ENCODE data around the gene CA9. TPM values are rescaled to one million over a fixed set of nuclear protein-coding genes. Genes with fewer than 3 reads are reported as not detected.

The CA9 gene
- total RNA-seq, 1 experiment from 2014 or later = 1.0 TPM

- TF ChIP-seq HMGXB4 (CRISPR knock-in tag; IDR thresholded peaks at IDR 0.05) (no peak), NFE2L1 (CRISPR knock-in tag; IDR thresholded peaks at IDR 0.05) (no peak)
These were observed 38.0 kb downstream of the CA9 start (continued) for GRCh38 chr9:35711501-35712428.

DNA sequence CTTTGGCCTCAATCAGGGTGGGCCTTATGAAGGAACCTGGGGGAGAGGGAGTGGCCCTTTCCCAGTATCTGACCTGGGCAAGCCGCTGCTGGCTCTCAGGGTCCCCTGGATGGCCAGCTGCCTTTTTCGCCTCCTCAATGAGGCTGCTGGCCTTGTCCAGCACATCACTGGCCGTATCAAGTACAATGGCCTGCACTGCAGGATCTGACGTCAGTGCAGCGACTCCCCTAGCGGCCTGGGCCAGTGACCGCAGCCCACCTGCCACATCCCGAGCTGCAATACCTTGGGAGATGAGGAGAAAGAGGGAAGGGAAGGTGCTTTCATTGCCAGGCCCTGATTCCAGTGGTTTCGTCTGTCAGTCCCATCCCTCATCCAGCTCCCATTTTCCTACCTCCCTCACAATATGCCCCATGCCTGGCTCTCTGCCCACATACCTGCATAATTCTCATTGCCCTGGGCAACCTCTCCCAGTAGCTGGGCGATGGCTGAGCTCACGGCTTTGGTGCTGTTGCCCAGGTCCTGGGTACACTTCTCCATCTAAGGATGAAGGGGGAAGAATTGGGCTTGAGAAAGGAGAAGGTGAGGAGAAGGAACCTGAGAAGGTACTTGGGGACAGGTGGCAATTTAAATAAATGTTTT is 39.2 kb downstream of the CA9 start:
- ChIA-PET CTCF (interaction anchor here (0.7 to 4.1 kb wide), 14 partner anchors 13 to 102 kb away, joined by 3 to 29 read pairs (median 4); partner anchors contain the start of genes ARHGEF39, CREB3 and TLN1), POLR2A (interaction anchor here (0.6 kb wide), 1 partner anchor 23 kb away, joined by 3 read pairs; no protein-coding TSS in a partner anchor)
- H3K4me3 Mint-ChIP-seq = no peak overlapping the region
- H3K36me3 Mint-ChIP-seq = peaks cover 83% of the 10 kb centered on the region
- peak; percentile 35 for DNase-seq (ENCODE audit: low spot score)
- 0 out of 2 replicates have a peak overlapping the region, but pooled peaks have one; percentile 32 for H3K27ac Mint-ChIP-seq
- TF ChIP-seq, protein P1, sequence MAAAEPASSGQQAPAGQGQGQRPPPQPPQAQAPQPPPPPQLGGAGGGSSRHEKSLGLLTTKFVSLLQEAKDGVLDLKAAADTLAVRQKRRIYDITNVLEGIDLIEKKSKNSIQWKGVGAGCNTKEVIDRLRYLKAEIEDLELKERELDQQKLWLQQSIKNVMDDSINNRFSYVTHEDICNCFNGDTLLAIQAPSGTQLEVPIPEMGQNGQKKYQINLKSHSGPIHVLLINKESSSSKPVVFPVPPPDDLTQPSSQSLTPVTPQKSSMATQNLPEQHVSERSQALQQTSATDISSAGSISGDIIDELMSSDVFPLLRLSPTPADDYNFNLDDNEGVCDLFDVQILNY (CRISPR knock-in tag; IDR thresholded peaks at IDR 0.05) = no peak
- TF ChIP-seq CTCF (IDR thresholded peaks at IDR 0.05) = 0 out of 2 replicates have a peak, but pooled peaks have one; percentile 20
- no peaks in the 10 kb centered on the region for H3K4me1 Mint-ChIP-seq
- no peak for ATAC-seq
- H3K27me3 Mint-ChIP-seq (ENCODE audit: low read depth) = no peaks in the 10 kb centered on the region
- no peaks in the 10 kb centered on the region for H3K9me3 Mint-ChIP-seq

DNA sequence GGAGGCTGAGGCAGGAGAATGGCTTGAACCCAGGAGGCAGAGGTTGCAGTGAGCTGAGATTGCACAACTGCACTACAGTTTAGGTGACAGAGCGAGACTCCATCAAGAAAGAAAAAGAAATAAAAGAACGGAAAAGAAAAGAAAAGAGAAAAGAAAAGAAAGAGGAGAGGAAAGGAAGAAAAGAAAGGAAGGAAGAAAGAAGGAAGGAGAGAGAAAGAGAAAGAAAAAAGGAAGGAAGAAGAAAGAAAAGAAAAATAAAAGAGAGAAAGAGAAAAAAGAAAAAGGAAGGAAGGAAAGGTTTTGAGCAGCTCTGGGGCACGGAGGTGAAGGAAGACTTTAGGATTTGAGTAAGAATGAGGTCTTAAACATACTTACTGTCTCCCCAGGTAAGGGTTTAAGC is 39.9 kb downstream of the CA9 start:
- Mint-ChIP-seq H3K4me1 (no peaks in the 10 kb centered on the region), H3K27me3 (ENCODE audit: low read depth) (no peaks in the 10 kb centered on the region), H3K4me3 (no peak overlapping the region), H3K36me3 (peaks cover 83% of the 10 kb centered on the region), H3K27ac (no peak overlapping the region), H3K9me3 (no peaks in the 10 kb centered on the region)
- ChIA-PET CTCF (interaction anchor here (0.8 to 4.1 kb wide), 8 partner anchors 14 to 66 kb away, joined by 3 to 29 read pairs (median 6); partner anchors contain the start of genes ARHGEF39, CREB3 and TLN1), POLR2A (no interaction called here)
- ATAC-seq (no peak), DNase-seq (ENCODE audit: low spot score) (no peak)
- TF ChIP-seq, protein P2, sequence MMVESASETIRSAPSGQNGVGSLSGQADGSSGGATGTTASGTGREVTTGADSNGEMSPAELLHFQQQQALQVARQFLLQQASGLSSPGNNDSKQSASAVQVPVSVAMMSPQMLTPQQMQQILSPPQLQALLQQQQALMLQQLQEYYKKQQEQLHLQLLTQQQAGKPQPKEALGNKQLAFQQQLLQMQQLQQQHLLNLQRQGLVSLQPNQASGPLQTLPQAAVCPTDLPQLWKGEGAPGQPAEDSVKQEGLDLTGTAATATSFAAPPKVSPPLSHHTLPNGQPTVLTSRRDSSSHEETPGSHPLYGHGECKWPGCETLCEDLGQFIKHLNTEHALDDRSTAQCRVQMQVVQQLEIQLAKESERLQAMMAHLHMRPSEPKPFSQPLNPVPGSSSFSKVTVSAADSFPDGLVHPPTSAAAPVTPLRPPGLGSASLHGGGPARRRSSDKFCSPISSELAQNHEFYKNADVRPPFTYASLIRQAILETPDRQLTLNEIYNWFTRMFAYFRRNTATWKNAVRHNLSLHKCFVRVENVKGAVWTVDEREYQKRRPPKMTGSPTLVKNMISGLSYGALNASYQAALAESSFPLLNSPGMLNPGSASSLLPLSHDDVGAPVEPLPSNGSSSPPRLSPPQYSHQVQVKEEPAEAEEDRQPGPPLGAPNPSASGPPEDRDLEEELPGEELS (CRISPR knock-in tag; IDR thresholded peaks at IDR 0.05) = no peak
- TF ChIP-seq, protein P3, sequence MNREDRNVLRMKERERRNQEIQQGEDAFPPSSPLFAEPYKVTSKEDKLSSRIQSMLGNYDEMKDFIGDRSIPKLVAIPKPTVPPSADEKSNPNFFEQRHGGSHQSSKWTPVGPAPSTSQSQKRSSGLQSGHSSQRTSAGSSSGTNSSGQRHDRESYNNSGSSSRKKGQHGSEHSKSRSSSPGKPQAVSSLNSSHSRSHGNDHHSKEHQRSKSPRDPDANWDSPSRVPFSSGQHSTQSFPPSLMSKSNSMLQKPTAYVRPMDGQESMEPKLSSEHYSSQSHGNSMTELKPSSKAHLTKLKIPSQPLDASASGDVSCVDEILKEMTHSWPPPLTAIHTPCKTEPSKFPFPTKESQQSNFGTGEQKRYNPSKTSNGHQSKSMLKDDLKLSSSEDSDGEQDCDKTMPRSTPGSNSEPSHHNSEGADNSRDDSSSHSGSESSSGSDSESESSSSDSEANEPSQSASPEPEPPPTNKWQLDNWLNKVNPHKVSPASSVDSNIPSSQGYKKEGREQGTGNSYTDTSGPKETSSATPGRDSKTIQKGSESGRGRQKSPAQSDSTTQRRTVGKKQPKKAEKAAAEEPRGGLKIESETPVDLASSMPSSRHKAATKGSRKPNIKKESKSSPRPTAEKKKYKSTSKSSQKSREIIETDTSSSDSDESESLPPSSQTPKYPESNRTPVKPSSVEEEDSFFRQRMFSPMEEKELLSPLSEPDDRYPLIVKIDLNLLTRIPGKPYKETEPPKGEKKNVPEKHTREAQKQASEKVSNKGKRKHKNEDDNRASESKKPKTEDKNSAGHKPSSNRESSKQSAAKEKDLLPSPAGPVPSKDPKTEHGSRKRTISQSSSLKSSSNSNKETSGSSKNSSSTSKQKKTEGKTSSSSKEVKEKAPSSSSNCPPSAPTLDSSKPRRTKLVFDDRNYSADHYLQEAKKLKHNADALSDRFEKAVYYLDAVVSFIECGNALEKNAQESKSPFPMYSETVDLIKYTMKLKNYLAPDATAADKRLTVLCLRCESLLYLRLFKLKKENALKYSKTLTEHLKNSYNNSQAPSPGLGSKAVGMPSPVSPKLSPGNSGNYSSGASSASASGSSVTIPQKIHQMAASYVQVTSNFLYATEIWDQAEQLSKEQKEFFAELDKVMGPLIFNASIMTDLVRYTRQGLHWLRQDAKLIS (CRISPR knock-in tag; IDR thresholded peaks at IDR 0.05; ENCODE audit: borderline replicate concordance) = no peak
- TF ChIP-seq ZNF263 (CRISPR knock-in tag; IDR thresholded peaks at IDR 0.05; ENCODE audit: low read depth) (no peak), FOXP1 (CRISPR knock-in tag; IDR thresholded peaks at IDR 0.05; ENCODE audit: borderline replicate concordance) (no peak), TEAD1 (CRISPR knock-in tag; IDR thresholded peaks at IDR 0.05) (no peak), E2F4 (CRISPR knock-in tag; IDR thresholded peaks at IDR 0.05; ENCODE audit: borderline replicate concordance, low read depth) (no peak), ARID4B (CRISPR knock-in tag; IDR thresholded peaks at IDR 0.05; ENCODE audit: borderline replicate concordance) (no peak), NFE2L1 (CRISPR knock-in tag; IDR thresholded peaks at IDR 0.05) (no peak)

Data from WTC11 (cell line).